HG02623 (cell line): ENCODE results near the gene FSTL4.

Source experiments
- ATAC-seq: cut with Tn5 transposase; IDR thresholded peaks from one replicate; pipeline ENCODE4 v1.9.1; 2021; ENCODE audit warnings: moderate library complexity; ENCODE audit not compliant: unreplicated experiment

FSTL4 gene

GRCh38 chr5:133433641-133434040, 178.7 kb downstream of the FSTL4 start:
- ATAC-seq: no peak

GRCh38 chr5:133432956-133433532, 179.3 kb downstream of the FSTL4 start:
- ATAC-seq: no peak

GRCh38 chr5:133431326-133431865, 180.9 kb downstream of the FSTL4 start:
- ATAC-seq: no peak

- no peak for ATAC-seq
These were observed 182.2 kb downstream of the FSTL4 start for GRCh38 chr5:133430095-133430494.

GRCh38 chr5:133429046-133429445, 183.3 kb downstream of the FSTL4 start:
- no peak for ATAC-seq

GRCh38 chr5:133428072-133428660, 184.2 kb downstream of the FSTL4 start:
- ATAC-seq: no peak

GRCh38 chr5:133427121-133427777, 185.1 kb downstream of the FSTL4 start:
- ATAC-seq: no peak

- no peak for ATAC-seq
These were observed 186.1 kb downstream of the FSTL4 start for GRCh38 chr5:133426264-133426663.

- ATAC-seq: no peak
These were observed 186.6 kb downstream of the FSTL4 start for GRCh38 chr5:133425764-133426163.

GRCh38 chr5:133425222-133425621, 187.1 kb downstream of the FSTL4 start:
- ATAC-seq: no peak

GRCh38 chr5:133423618-133424282, 188.6 kb downstream of the FSTL4 start:
- no peak for ATAC-seq

GRCh38 chr5:133423011-133423617, 189.2 kb downstream of the FSTL4 start:
- ATAC-seq: no peak

- ATAC-seq: no peak
These were observed 190.5 kb downstream of the FSTL4 start for GRCh38 chr5:133421806-133422205.

- no peak for ATAC-seq
These were observed 190.9 kb downstream of the FSTL4 start for GRCh38 chr5:133421394-133421793.

- ATAC-seq: no peak
These were observed 191.7 kb downstream of the FSTL4 start for GRCh38 chr5:133420440-133421301.

GRCh38 chr5:133415906-133416305, 196.4 kb downstream of the FSTL4 start:
- no peak for ATAC-seq

GRCh38 chr5:133415506-133415905, 196.8 kb downstream of the FSTL4 start:
- no peak for ATAC-seq

GRCh38 chr5:133412661-133413060, 199.7 kb downstream of the FSTL4 start:
- ATAC-seq: no peak

GRCh38 chr5:133410335-133410828, 202.0 kb downstream of the FSTL4 start:
- no peak for ATAC-seq

GRCh38 chr5:133409210-133409674, 203.1 kb downstream of the FSTL4 start:
- ATAC-seq: no peak
